GM13976 (cell line): ENCODE data around the gene ANKFY1.

Experiments used
- DNase-seq: peaks from one replicate; pipeline ENCODE4 v3.0.0; 2012; ENCODE audit warnings: low spot score
- in situ Hi-C: fragments of 300-500 bp; cut with MboI; formaldehyde crosslinking; loops from one replicate; pipeline ENCODE4 v1.12.0; 2022; ENCODE audit warnings: low sequenced_read_pairs, mixed read lengths, inconsistent platforms; ENCODE audit not compliant: unreplicated experiment
- TF ChIP-seq, protein P1 (sequence below): IDR thresholded peaks from 2 replicates; pipeline ENCODE4 v1.5.1; 2012; ENCODE audit warnings: borderline replicate concordance, mild to moderate bottlenecking; ENCODE audit not compliant: insufficient read depth; ENCODE audit errors: extremely low read depth, missing control alignments, control extremely low read depth

Gene ANKFY1

DNA sequence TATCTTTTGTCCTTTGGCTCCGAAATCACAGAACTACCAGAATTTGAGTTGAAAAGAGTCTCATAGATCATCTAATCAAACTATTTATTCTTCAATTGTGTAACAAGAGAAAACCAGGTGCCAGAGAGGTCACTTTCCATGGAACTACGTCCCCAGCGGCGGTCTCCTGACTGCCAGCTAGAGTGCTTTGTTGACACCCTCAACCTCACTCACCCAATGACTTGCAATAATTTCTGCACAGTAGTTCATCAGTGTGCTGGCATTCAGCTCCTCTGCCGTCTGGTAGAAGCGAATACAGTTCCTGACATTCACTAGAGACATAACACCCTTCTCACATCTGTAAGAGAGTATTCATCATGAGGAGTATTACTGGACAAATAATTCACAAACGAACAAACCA lies 54.2 kb downstream of the ANKFY1 start:
- DNase-seq = no peak
- TF ChIP-seq, protein P1, sequence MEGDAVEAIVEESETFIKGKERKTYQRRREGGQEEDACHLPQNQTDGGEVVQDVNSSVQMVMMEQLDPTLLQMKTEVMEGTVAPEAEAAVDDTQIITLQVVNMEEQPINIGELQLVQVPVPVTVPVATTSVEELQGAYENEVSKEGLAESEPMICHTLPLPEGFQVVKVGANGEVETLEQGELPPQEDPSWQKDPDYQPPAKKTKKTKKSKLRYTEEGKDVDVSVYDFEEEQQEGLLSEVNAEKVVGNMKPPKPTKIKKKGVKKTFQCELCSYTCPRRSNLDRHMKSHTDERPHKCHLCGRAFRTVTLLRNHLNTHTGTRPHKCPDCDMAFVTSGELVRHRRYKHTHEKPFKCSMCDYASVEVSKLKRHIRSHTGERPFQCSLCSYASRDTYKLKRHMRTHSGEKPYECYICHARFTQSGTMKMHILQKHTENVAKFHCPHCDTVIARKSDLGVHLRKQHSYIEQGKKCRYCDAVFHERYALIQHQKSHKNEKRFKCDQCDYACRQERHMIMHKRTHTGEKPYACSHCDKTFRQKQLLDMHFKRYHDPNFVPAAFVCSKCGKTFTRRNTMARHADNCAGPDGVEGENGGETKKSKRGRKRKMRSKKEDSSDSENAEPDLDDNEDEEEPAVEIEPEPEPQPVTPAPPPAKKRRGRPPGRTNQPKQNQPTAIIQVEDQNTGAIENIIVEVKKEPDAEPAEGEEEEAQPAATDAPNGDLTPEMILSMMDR = no peak
- in situ Hi-C loops = loop anchor here (10.0 kb wide), 1 partner anchor 195 kb away; no protein-coding TSS in a partner anchor

DNA sequence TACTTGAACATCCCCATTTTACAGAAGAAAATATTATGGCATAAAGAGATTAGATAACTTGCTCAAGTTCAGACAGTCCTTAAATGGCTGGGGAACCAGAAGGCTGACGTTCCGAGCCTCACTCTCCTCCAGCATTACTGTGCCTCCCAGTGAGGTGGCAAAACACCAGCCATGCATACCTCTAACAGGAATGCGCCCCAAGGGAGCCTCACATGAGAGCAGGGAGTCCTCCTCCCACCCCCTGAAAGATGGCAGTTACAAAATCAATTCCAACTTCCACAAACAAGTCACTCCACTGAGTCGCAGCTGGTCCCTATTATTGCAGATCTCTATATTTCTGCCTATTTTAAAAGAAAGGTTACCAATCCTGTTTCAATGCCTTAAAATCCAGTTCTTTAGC lies 55.5 kb downstream of the ANKFY1 start:
- no peak for DNase-seq
- in situ Hi-C loops = loop anchor here (10.0 kb wide), 1 partner anchor 197 kb away; no protein-coding TSS in a partner anchor
- TF ChIP-seq, protein P1 = no peak

DNA sequence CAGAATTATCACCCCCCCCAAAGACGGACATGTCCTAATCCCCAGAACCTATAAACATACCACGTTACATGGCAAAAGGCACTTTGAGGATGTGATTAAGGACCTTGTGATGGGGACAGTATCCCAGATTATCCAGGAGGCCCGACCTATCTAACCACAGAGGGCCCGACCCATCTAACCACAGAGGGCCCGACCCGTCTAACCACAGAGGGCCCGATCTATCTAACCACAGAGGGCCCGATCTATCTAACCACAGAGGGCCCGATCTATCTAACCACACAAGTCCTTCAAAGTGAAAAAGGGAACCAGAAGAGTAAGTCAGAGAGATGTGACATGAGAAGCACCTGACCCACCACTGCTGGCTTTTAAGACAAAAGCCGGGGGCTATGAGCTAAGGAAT lies 56.8 kb downstream of the ANKFY1 start:
- DNase-seq = no peak
- in situ Hi-C loops = loop anchor here (10.0 kb wide), 1 partner anchor 198 kb away; no protein-coding TSS in a partner anchor
- TF ChIP-seq, protein P1 = no peak

- in situ Hi-C loops = loop anchor here (10.0 kb wide), 1 partner anchor 199 kb away; no protein-coding TSS in a partner anchor
- no peak for DNase-seq
- TF ChIP-seq, protein P1 = no peak
These were observed 57.9 kb downstream of the ANKFY1 start for GRCh38 chr17:4205917-4206316.

GRCh38 chr17:4204710-4205173 lies 59.0 kb downstream of the ANKFY1 start:
- in situ Hi-C loops = loop anchor here (10.0 kb wide), 1 partner anchor 200 kb away; no protein-coding TSS in a partner anchor
- TF ChIP-seq, protein P1 = no peak
- no peak for DNase-seq

- in situ Hi-C loops = loop anchor here (10.0 kb wide), 1 partner anchor 201 kb away; no protein-coding TSS in a partner anchor
- TF ChIP-seq, protein P1 = no peak
These were observed 59.6 kb downstream of the ANKFY1 start for GRCh38 chr17:4204190-4204589.

More at GRCh38 chr17:4204190-4204589, 59.6 kb downstream of the ANKFY1 start:
- DNase-seq = no peak
